ENCODE data around the gene OR4E1.
"Not testable (repeated sequence)": the region's sequence is repeated elsewhere in the genome, so short reads cannot be mapped to it uniquely, and the experiment has no call there.

The OR4E1 gene

DNA sequence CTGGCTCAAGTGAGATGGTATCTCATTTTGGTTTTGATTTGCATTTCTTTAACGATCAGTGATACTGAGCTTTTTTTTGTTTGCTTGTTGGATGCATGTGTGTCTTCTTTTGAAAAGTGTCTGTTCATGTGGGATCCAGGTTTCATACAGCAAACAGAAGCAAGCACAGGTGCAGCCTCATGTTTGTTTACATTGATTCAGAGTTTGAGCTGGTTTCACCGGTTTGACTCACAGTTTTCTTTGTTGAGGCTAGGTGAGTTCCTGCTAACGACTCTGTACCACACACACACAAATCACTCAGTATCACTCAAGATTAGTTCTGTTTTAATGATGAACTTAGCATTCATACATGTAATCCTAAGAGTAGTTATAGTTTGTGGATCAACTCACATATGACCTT is 42.5 kb downstream of the OR4E1 start:
- Histone ChIP-seq H4K20me1 (ENCODE audit: insufficient read depth, low read length) (no peaks in the 10 kb centered on the region), H3K4me1 (ENCODE audit: low read length) (peaks cover 6% of the 10 kb centered on the region; the same call in 1 of the 2 replicates), H3K9ac (ENCODE audit: low read length) (no peak overlapping the region), H3K9me2 (replicated peaks; ENCODE audit: insufficient read depth, low read length) (no peaks in the 10 kb centered on the region), H3K4me3 (ENCODE audit: low read length) (no peak overlapping the region), H3K36me3 (replicated peaks; ENCODE audit: insufficient read depth, low read length) (no peaks in the 10 kb centered on the region), H2AFZ (ENCODE audit: low read length) (no peak overlapping the region), H3K27me3 (replicated peaks; ENCODE audit: insufficient read depth, low read length) (no peaks in the 10 kb centered on the region), H3K4me2 (ENCODE audit: low read depth, low read length) (peak overlapping the region; percentile 10; the same call in 1 of the 2 replicates), H3K79me2 (ENCODE audit: low read length) (no peaks in the 10 kb centered on the region), H3F3A (ENCODE audit: insufficient read depth, low read length) (peaks cover 12% of the 10 kb centered on the region), H3K9me3 (replicated peaks; ENCODE audit: insufficient read depth, low read length) (no peaks in the 10 kb centered on the region), H3K27ac (ENCODE audit: low read length) (peak overlapping the region; percentile 46; the same call in 1 of the 2 replicates)
- peak; percentile 75 for DNase-seq
- TF ChIP-seq, protein P1, sequence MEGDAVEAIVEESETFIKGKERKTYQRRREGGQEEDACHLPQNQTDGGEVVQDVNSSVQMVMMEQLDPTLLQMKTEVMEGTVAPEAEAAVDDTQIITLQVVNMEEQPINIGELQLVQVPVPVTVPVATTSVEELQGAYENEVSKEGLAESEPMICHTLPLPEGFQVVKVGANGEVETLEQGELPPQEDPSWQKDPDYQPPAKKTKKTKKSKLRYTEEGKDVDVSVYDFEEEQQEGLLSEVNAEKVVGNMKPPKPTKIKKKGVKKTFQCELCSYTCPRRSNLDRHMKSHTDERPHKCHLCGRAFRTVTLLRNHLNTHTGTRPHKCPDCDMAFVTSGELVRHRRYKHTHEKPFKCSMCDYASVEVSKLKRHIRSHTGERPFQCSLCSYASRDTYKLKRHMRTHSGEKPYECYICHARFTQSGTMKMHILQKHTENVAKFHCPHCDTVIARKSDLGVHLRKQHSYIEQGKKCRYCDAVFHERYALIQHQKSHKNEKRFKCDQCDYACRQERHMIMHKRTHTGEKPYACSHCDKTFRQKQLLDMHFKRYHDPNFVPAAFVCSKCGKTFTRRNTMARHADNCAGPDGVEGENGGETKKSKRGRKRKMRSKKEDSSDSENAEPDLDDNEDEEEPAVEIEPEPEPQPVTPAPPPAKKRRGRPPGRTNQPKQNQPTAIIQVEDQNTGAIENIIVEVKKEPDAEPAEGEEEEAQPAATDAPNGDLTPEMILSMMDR (IDR thresholded peaks at IDR 0.05; ENCODE audit: low read length), result no peak
- no peak for TF ChIP-seq EZH2phosphoT487 (IDR thresholded peaks at IDR 0.05; ENCODE audit: low read length)

DNA sequence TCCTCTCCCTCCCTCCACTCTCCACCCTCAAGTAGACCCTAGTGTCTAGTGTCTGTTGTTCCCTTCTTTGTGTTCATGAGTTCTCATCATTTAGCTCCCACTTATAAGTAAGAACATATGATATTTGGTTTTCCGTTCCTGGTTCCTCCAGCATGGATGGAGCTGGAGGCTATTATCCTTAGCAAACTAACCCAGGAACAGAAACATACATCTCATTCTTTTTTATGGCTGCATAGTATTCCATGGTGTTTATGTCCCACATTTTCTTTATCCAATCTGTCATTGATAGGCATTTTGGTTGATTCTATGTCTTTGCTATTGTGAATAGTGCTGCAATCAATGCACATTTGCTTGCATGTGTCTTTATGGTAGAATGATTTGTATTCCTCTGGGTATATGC is 43.1 kb downstream of the OR4E1 start:
- not testable (repeated sequence) for H3K36me3 ChIP-seq (replicated peaks; ENCODE audit: insufficient read depth, low read length); H3K9me2 ChIP-seq (replicated peaks; ENCODE audit: insufficient read depth, low read length); H2AFZ ChIP-seq (ENCODE audit: low read length); H4K20me1 ChIP-seq (ENCODE audit: insufficient read depth, low read length); H3K9me3 ChIP-seq (replicated peaks; ENCODE audit: insufficient read depth, low read length); H3K4me1 ChIP-seq (ENCODE audit: low read length); H3K27me3 ChIP-seq (replicated peaks; ENCODE audit: insufficient read depth, low read length); H3K79me2 ChIP-seq (ENCODE audit: low read length); DNase-seq; H3K4me2 ChIP-seq (ENCODE audit: low read depth, low read length); H3K9ac ChIP-seq (ENCODE audit: low read length); H3K4me3 ChIP-seq (ENCODE audit: low read length)
- H3F3A ChIP-seq (ENCODE audit: insufficient read depth, low read length), result peaks cover 12% of the 10 kb centered on the region
- peak overlapping the region; percentile 46; the same call in 1 of the 2 replicates for H3K27ac ChIP-seq (ENCODE audit: low read length)

DNA sequence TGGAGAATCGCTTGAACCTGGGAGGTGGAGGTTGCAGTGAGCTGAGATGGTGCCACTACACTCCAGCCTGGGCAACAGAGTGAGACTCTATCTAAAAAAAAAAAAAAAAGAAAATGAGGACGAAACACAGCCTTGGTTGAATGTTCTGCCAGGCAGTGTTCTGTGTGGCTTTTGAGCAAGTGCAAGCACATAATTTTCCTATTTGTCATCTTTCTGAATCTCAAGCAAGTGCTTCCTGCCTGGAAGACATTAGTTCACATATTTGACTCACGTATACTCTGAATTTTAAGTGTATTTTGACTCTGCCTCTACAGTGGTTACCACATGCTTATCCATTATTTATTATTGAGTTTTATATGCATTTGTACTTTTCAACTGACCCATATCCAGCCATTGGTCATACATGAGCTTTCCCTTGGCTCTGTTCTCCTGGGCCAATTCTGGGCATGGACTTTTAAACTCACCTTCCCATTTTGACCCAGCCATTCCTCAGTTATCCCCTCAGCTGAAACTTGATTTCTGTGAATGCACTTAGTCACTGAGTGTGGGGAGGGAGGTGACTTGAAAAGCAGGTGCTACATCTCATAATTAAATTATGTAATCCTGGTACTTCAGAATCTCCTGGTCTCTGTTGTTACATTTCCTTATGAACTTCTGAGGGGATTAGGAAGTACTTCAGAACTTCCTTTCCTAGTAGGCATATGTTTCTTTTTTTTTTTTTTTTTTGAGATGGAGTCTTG is 47.0 kb downstream of the OR4E1 start:
- Histone ChIP-seq H3K4me3 (ENCODE audit: low read length) (no peak overlapping the region), H3K4me1 (ENCODE audit: low read length) (peaks cover 5% of the 10 kb centered on the region; the same call in 1 of the 2 replicates), H3K9me3 (replicated peaks; ENCODE audit: insufficient read depth, low read length) (no peaks in the 10 kb centered on the region), H4K20me1 (ENCODE audit: insufficient read depth, low read length) (no peaks in the 10 kb centered on the region), H3K9me2 (replicated peaks; ENCODE audit: insufficient read depth, low read length) (no peaks in the 10 kb centered on the region), H3K27me3 (replicated peaks; ENCODE audit: insufficient read depth, low read length) (no peaks in the 10 kb centered on the region), H3K27ac (ENCODE audit: low read length) (no peak overlapping the region), H2AFZ (ENCODE audit: low read length) (no peak overlapping the region), H3K36me3 (replicated peaks; ENCODE audit: insufficient read depth, low read length) (no peaks in the 10 kb centered on the region), H3F3A (ENCODE audit: insufficient read depth, low read length) (peaks cover 11% of the 10 kb centered on the region), H3K4me2 (ENCODE audit: low read depth, low read length) (no peak overlapping the region), H3K9ac (ENCODE audit: low read length) (no peak overlapping the region), H3K79me2 (ENCODE audit: low read length) (no peaks in the 10 kb centered on the region)
- TF ChIP-seq, protein P1 (IDR thresholded peaks at IDR 0.05; ENCODE audit: low read length), result no peak
- TF ChIP-seq EZH2phosphoT487 (IDR thresholded peaks at IDR 0.05; ENCODE audit: low read length) (no peak), EZH2 (optimal IDR thresholded peaks at IDR 0.05; ENCODE audit: low read depth, low read length) (no peak)
- DNase-seq, result no peak
